IMR-90 (cell line): Measurements from ENCODE around the gene SLC39A5. TPM values are rescaled to one million over a fixed set of nuclear protein-coding genes. Genes with fewer than 3 reads are reported as not detected.

Experiments
- ATAC-seq: fragments of 200-7000 bp; cut with Tn5 transposase; 2 replicates; pipeline ENCODE4 v1.9.1; 2020; ENCODE audit warnings: low read depth, mild to moderate bottlenecking, moderate library complexity
- BruUV-seq: library from RNA; stranded (reverse); fragments of 400-500 nt; replicated peaks from 2 replicates; lab custom pipeline; 2021; lab: Mats Ljungman, UMichigan
- CTCF ChIA-PET: fragments of 300-600 bp; formaldehyde crosslinking; extraction: SDS; loops from one replicate; lab custom pipeline; 2021; ENCODE audit warnings: antibody characterized with exemption; lab: Yijun Ruan, JAX
- POLR2A ChIA-PET: fragments of 300-600 bp; sonication (Branson Sonifier 250); formaldehyde crosslinking; loops from one replicate; lab custom pipeline; 2022; ENCODE audit warnings: antibody characterized with exemption; ENCODE audit not compliant: unreplicated experiment; lab: Charles Lee
- DNase-seq: peaks from one replicate; pipeline ENCODE4 v3.0.0; 2013
- H2AFZ ChIP-seq: replicated peaks from 2 replicates; pipeline ENCODE3; 2013; ENCODE audit warnings: low read length, mild to moderate bottlenecking; ENCODE audit not compliant: poor library complexity
- H2AK5ac ChIP-seq: 2 replicates; pipeline ENCODE4 v1.6.1; 2013; ENCODE audit warnings: low read depth, low read length, inconsistent platforms
- H2AK9ac ChIP-seq: replicated peaks from 2 replicates; pipeline ENCODE3; 2013; ENCODE audit warnings: mild to moderate bottlenecking, low read depth, low read length, moderate library complexity; ENCODE audit not compliant: poor library complexity
- H2BK120ac ChIP-seq: 2 replicates; pipeline ENCODE4 v1.6.1; 2013; ENCODE audit warnings: low read depth, low read length, inconsistent platforms
- H2BK15ac ChIP-seq: 3 replicates; pipeline ENCODE4 v1.6.1; 2013; ENCODE audit warnings: low read depth, low read length, inconsistent platforms
- H2BK20ac ChIP-seq: 2 replicates; pipeline ENCODE4 v1.6.1; 2013; ENCODE audit warnings: low read depth, mild to moderate bottlenecking, inconsistent platforms, low read length, moderate library complexity
- H2BK5ac ChIP-seq: 2 replicates; pipeline ENCODE4 v1.6.1; 2013; ENCODE audit warnings: mild to moderate bottlenecking, low read depth, low read length, inconsistent platforms; ENCODE audit not compliant: poor library complexity, severe bottlenecking
- H3K14ac ChIP-seq: replicated peaks from 2 replicates; pipeline ENCODE4 v1.6.1; 2013; ENCODE audit warnings: low read depth, low read length, inconsistent platforms
- H3K18ac ChIP-seq: 2 replicates; pipeline ENCODE4 v1.6.1; 2013; ENCODE audit warnings: low read depth, low read length, control low read depth
- H3K23ac ChIP-seq: 2 replicates; pipeline ENCODE4 v1.6.1; 2013; ENCODE audit warnings: low read depth, low read length, inconsistent platforms
- H3K27ac ChIP-seq: 2 replicates; pipeline ENCODE4 v1.5.1; 2013; ENCODE audit warnings: mild to moderate bottlenecking, control low read depth, low read length; ENCODE audit not compliant: insufficient read depth
- H3K27me3 ChIP-seq: 2 replicates; pipeline ENCODE4 v1.6.1; 2013; ENCODE audit warnings: low read length; ENCODE audit not compliant: control insufficient read depth, insufficient read depth
- H3K36me3 ChIP-seq: 2 replicates; pipeline ENCODE4 v1.6.1; 2013; ENCODE audit warnings: low read length, mixed read lengths; ENCODE audit not compliant: control insufficient read depth, insufficient read depth
- H3K4ac ChIP-seq: 2 replicates; pipeline ENCODE4 v1.6.1; 2013; ENCODE audit warnings: low read depth, low read length, inconsistent platforms
- H3K4me1 ChIP-seq: 2 replicates; pipeline ENCODE4 v1.6.1; 2013; ENCODE audit warnings: low read length, mixed read lengths; ENCODE audit not compliant: control insufficient read depth, insufficient read depth
- H3K4me2 ChIP-seq: 2 replicates; pipeline ENCODE4 v1.6.1; 2013; ENCODE audit warnings: low read depth, mild to moderate bottlenecking, control low read depth, low read length, moderate library complexity
- H3K4me3 ChIP-seq: 2 replicates; pipeline ENCODE4 v1.5.1; 2013; ENCODE audit warnings: low read depth, mild to moderate bottlenecking, control low read depth, low read length, moderate library complexity; ENCODE audit not compliant: insufficient read depth
- H3K56ac ChIP-seq: 2 replicates; pipeline ENCODE4 v1.6.1; 2013; ENCODE audit warnings: low read length, inconsistent platforms; ENCODE audit not compliant: insufficient read depth; ENCODE audit errors: extremely low read depth
- H3K79me1 ChIP-seq, 2 experiments: 2 replicates each; pipeline ENCODE4 v1.6.1; 2013; ENCODE audit warnings: low read length in 2 of 2, inconsistent platforms in 1 of 2, low read depth in 1 of 2
- H3K9ac ChIP-seq: 2 replicates; pipeline ENCODE4 v1.6.1; 2013; ENCODE audit warnings: low read depth, low read length, control low read depth
- H3K9me1 ChIP-seq: 2 replicates; pipeline ENCODE4 v1.6.1; 2013; ENCODE audit warnings: low read length, inconsistent platforms; ENCODE audit not compliant: insufficient read depth
- H3K9me3 ChIP-seq: 2 replicates; pipeline ENCODE4 v1.6.1; 2013; ENCODE audit warnings: low read length; ENCODE audit not compliant: control insufficient read depth, insufficient read depth
- H4K20me1 ChIP-seq: 2 replicates; pipeline ENCODE4 v1.6.1; 2013; ENCODE audit warnings: low read length, inconsistent platforms; ENCODE audit not compliant: insufficient read depth
- H4K5ac ChIP-seq: 2 replicates; pipeline ENCODE4 v1.6.1; 2013; ENCODE audit warnings: mild to moderate bottlenecking, low read depth, low read length, control low read depth
- H4K8ac ChIP-seq, 2 experiments: 2 replicates each; pipeline ENCODE4 v1.6.1; 2013; ENCODE audit warnings: low read depth in 2 of 2, low read length in 2 of 2, control low read depth in 1 of 2, inconsistent platforms in 1 of 2
- H4K91ac ChIP-seq: 2 replicates; pipeline ENCODE4 v1.6.1; 2013; ENCODE audit warnings: low read depth, low read length, inconsistent platforms; ENCODE audit not compliant: insufficient read depth
- BHLHE40 ChIP-seq: fragments of 150-350 bp; IDR thresholded peaks from 2 replicates; pipeline ENCODE4 v1.6.1; 2016; ENCODE audit warnings: mild to moderate bottlenecking, low read depth, low read length
- CHD1 ChIP-seq: IDR thresholded peaks from 2 replicates; pipeline ENCODE4 v1.6.1; 2012; ENCODE audit warnings: low read depth, low read length, improper control_type of control experiment
- FOS ChIP-seq: fragments of 150-350 bp; IDR thresholded peaks from 2 replicates; pipeline ENCODE4 v1.6.1; 2016; ENCODE audit warnings: low read depth, low read length
- MAZ ChIP-seq: IDR thresholded peaks from 2 replicates; pipeline ENCODE4 v1.6.1; 2012; ENCODE audit warnings: low read depth, mild to moderate bottlenecking, low read length, improper control_type of control experiment, moderate library complexity, borderline replicate concordance
- POLR2A ChIP-seq: IDR thresholded peaks from 2 replicates; pipeline ENCODE4 v1.6.1; 2012; ENCODE audit warnings: mild to moderate bottlenecking, low read depth, low read length
- RAD21 ChIP-seq: IDR thresholded peaks from 2 replicates; pipeline ENCODE4 v1.6.1; 2012; ENCODE audit warnings: low read length, improper control_type of control experiment
- RFX5 ChIP-seq: IDR thresholded peaks from 2 replicates; pipeline ENCODE4 v1.8.0; 2012; ENCODE audit warnings: low read depth, mild to moderate bottlenecking, low read length, moderate library complexity
- WGBS, 2 experiments: methylation state at CpG; one replicate each; pipeline versions ENCODE4 v1.1.5 to v1.1.7; 2013; ENCODE audit warnings: missing lambda C conversion rate in 2 of 2; ENCODE audit not compliant: insufficient read length in 1 of 2; ENCODE audit errors: extremely low coverage in 2 of 2; 5-methylcytosine and 5-hydroxymethylcytosine counted together
- dilution Hi-C: fragments of 300-500 bp; cut with HindIII; formaldehyde crosslinking; loops from one replicate; pipeline ENCODE4 v1.14.3; 2018; ENCODE audit warnings: low sequenced_read_pairs; ENCODE audit not compliant: unreplicated experiment
- in situ Hi-C: fragments of 300-500 bp; cut with MboI; formaldehyde crosslinking; loops from 3 replicates; pipeline ENCODE4 v1.14.3; 2019; ENCODE audit warnings: low sequenced_read_pairs, inconsistent platforms, mixed read lengths
- intact Hi-C: fragments of 100-400 bp; cut with micrococcal nuclease; formaldehyde crosslinking; loops from 2 replicates; pipeline ENCODE4 v1.10.0; 2022
- polyA plus RNA-seq, 3 experiments: library from polyadenylated mRNA; depleted of rRNA; stranded (reverse); fragments of >200 nt; gene quantifications; 2 replicates each; pipeline ENCODE4 v1.2.3, GENCODE V29; 2012; ENCODE audit warnings: low replicate concordance in 1 of 3
- total RNA-seq: library from RNA; depleted of rRNA; stranded (reverse); fragments of >200 nt; gene quantifications from 2 replicates; pipeline ENCODE4 v1.2.3, GENCODE V29; 2012
- TF ChIP-seq, protein P1 (sequence below): fragments of 150-350 bp; IDR thresholded peaks from 2 replicates; pipeline ENCODE4 v1.6.1; 2017; ENCODE audit warnings: mild to moderate bottlenecking, antibody characterized with exemption, low read length, low read depth

The SLC39A5 gene
- total and polyA plus RNA-seq, 2 of the 4 experiments (the other 2 are of a cell fraction): not detected

DNA sequence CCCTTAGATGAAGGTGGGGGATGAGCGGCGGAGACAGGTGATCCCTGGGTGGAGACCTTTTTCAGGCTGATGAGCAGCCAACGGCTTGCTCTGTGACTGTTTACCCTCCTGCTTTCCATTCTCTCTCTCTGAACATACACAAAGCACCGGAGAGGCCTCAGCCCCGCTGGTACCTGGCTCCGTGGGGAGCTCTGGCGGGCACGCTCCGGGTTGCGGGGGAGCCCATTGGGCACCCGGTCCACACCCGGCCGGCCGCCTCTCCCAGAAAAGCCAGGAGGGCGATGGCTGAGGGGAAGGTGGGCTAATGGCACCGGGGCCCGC is 41.1 kb upstream of the SLC39A5 start:
- peak; percentile 1 for ATAC-seq
- H3K4me2 ChIP-seq: peak overlapping the region; percentile 97

More for the DNA sequence above, 41.1 kb upstream of the SLC39A5 start:
- Histone ChIP-seq H3K9me3 (no peaks in the 10 kb centered on the region), H2AK9ac (peak overlapping the region; percentile 98), H3K9ac (peak overlapping the region; percentile 95), H3K27me3 (no peaks in the 10 kb centered on the region), H2BK120ac (no peak overlapping the region; the same call in 1 of the 2 replicates), H3K4me3 (peak overlapping the region; percentile 95), H2BK20ac (no peak overlapping the region), H2AFZ (peak overlapping the region; percentile 84), H3K14ac (peak overlapping the region; percentile 97), H3K36me3 (peaks cover 13% of the 10 kb centered on the region), H2BK5ac (peak overlapping the region; percentile 60), H2AK5ac (peak overlapping the region; percentile 64), H2BK15ac (no peak overlapping the region), H3K9me1 (peaks cover 5% of the 10 kb centered on the region; the same call in 1 of the 2 replicates), H4K5ac (no peak overlapping the region), H3K18ac (no peak overlapping the region), H4K8ac (peak overlapping the region in 1 of 2 experiments; percentile 41; a peak in 2 of 4 replicates), H4K20me1 (peaks cover 14% of the 10 kb centered on the region; the same call in 1 of the 2 replicates), H3K4me1 (peaks cover 7% of the 10 kb centered on the region), H3K79me1 (peaks cover 23 to 46% of the 10 kb centered on the region in 2 experiments), H4K91ac (peak overlapping the region; percentile 69), H3K56ac (peak overlapping the region; percentile 8; the same call in 1 of the 2 replicates), H3K4ac (peak overlapping the region; percentile 72), H3K27ac (peak overlapping the region; percentile 75), H3K23ac (peak overlapping the region; percentile 92; the same call in 1 of the 2 replicates)
- in situ Hi-C loops: loop anchor here (5.0 kb wide), 1 partner anchor 61 kb away; the partner anchor contains the start of gene ESYT1
- DNase-seq: no peak
- TF ChIP-seq BHLHE40: no peak
- TF ChIP-seq RFX5: no peak
- TF ChIP-seq FOS: no peak
- no peak for TF ChIP-seq CHD1
- TF ChIP-seq RAD21: no peak
- TF ChIP-seq, protein P1, sequence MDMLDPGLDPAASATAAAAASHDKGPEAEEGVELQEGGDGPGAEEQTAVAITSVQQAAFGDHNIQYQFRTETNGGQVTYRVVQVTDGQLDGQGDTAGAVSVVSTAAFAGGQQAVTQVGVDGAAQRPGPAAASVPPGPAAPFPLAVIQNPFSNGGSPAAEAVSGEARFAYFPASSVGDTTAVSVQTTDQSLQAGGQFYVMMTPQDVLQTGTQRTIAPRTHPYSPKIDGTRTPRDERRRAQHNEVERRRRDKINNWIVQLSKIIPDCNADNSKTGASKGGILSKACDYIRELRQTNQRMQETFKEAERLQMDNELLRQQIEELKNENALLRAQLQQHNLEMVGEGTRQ: no peak
- TF ChIP-seq MAZ: no peak
- TF ChIP-seq POLR2A: no peak
- BruUV-seq: no TSS peak
- dilution Hi-C loops: no loop called here
- WGBS, 2 experiments: no CpG with 5 or more reads among the region's 17 CpGs
- POLR2A ChIA-PET: interaction anchor here (1.3 kb wide), 1 partner anchor 33 kb away, joined by 5 read pairs; the partner anchor contains the start of gene RNF41
- intact Hi-C loops: loop anchor here (1.0 to 2.0 kb wide), 2 partner anchors 62 to 69 kb away; no protein-coding TSS in a partner anchor
- CTCF ChIA-PET: interaction anchor here (0.7 to 2.6 kb wide), 13 partner anchors 10 to 275 kb away, joined by 3 to 27 read pairs (median 5); partner anchors contain the start of genes ANKRD52, ESYT1, RNF41 and ZC3H10
